HG03520 (cell line): ENCODE results near the gene VPS16.

ENCODE experiments used
- ATAC-seq: cut with Tn5 transposase; IDR thresholded peaks from one replicate; pipeline ENCODE4 v1.9.1; 2021; ENCODE audit warnings: mild to moderate bottlenecking, moderate library complexity; ENCODE audit not compliant: unreplicated experiment

The VPS16 gene

GRCh38 chr20:2833761-2834160 lies 6.8 kb upstream of the VPS16 start:
- no peak for ATAC-seq

GRCh38 chr20:2834401-2835110 lies 6.0 kb upstream of the VPS16 start:
- ATAC-seq = no peak

GRCh38 chr20:2835331-2835796 lies 5.2 kb upstream of the VPS16 start:
- ATAC-seq = no peak

GRCh38 chr20:2836035-2836434 lies 4.5 kb upstream of the VPS16 start:
- no peak for ATAC-seq

- no peak for ATAC-seq
Measured at GRCh38 chr20:2837221-2837960, 3.2 kb upstream of the VPS16 start.

GRCh38 chr20:2838170-2838797 lies 2.3 kb upstream of the VPS16 start:
- ATAC-seq = no peak

- ATAC-seq = no peak
Measured at GRCh38 chr20:2838847-2839671, 1.5 kb upstream of the VPS16 start.

- ATAC-seq = no peak
Measured at GRCh38 chr20:2839732-2840137, 810 bp upstream of the VPS16 start.

- ATAC-seq = peak; percentile 17
Measured at GRCh38 chr20:2840967-2841531, 504 bp downstream of the VPS16 start.

GRCh38 chr20:2845607-2846006 lies 5.1 kb downstream of the VPS16 start:
- ATAC-seq = no peak

GRCh38 chr20:2846698-2847097 lies 6.2 kb downstream of the VPS16 start:
- ATAC-seq = no peak

GRCh38 chr20:2847802-2848201 lies 7.3 kb downstream of the VPS16 start:
- ATAC-seq = no peak

- no peak for ATAC-seq
Measured at GRCh38 chr20:2849529-2849928, 9.0 kb downstream of the VPS16 start.

GRCh38 chr20:2851086-2851485 lies 10.5 kb downstream of the VPS16 start:
- ATAC-seq = no peak

GRCh38 chr20:2858591-2858990 lies 18.0 kb downstream of the VPS16 start:
- no peak for ATAC-seq

GRCh38 chr20:2859330-2860121 lies 19.0 kb downstream of the VPS16 start:
- no peak for ATAC-seq

GRCh38 chr20:2864626-2865025 lies 24.1 kb downstream of the VPS16 start:
- no peak for ATAC-seq

- ATAC-seq = no peak
Measured at GRCh38 chr20:2865101-2865500, 24.6 kb downstream of the VPS16 start.

GRCh38 chr20:2865630-2866029 lies 25.1 kb downstream of the VPS16 start:
- ATAC-seq = no peak

GRCh38 chr20:2866236-2866635 lies 25.7 kb downstream of the VPS16 start:
- ATAC-seq = no peak
